HepG2 (cell line): Measurements from ENCODE around the gene ACAT1. TPM values are rescaled to one million over a fixed set of nuclear protein-coding genes. Genes with fewer than 3 reads are reported as not detected.

Experiments used
- SIX4 ChIP-seq: sonication (generic); formaldehyde crosslinking; IDR thresholded peaks from 2 replicates; pipeline ENCODE4 v1.4.0; 2020; ENCODE audit warnings: missing genetic modification reagents
- ZBTB40 ChIP-seq, 2 experiments: fragments of 450-650 bp in 1 of 2; sonication (generic) in 1 of 2; formaldehyde crosslinking in 1 of 2; IDR thresholded peaks; 2 replicates each; pipeline versions ENCODE4 v1.6.1 to v1.8.0; 2016 to 2022; ENCODE audit warnings: antibody characterized with exemption in 1 of 2, mild to moderate bottlenecking in 1 of 2, missing genetic modification reagents in 1 of 2
- ZNF83 ChIP-seq: sonication (generic); formaldehyde crosslinking; IDR thresholded peaks from 2 replicates; pipeline ENCODE4 v1.4.0; 2020; ENCODE audit warnings: missing genetic modification reagents, mild to moderate bottlenecking, borderline replicate concordance
- polyA plus RNA-seq, 8 experiments: library from polyadenylated mRNA; depleted of rRNA in 3 of 8; stranded (reverse) in 7 of 8; unstranded in 1 of 8; fragments of >200 nt; fragmentation: Illumina TruSeq in 4 of 8; extraction: Trizol in 4 of 8; gene quantifications; 2 replicates each; pipeline versions ENCODE4 v1.2.1 to v1.2.3, GENCODE V29; 2011 to 2016; ENCODE audit warnings: low read depth in 4 of 8, missing spikeins in 1 of 8, mixed read lengths in 1 of 8; ENCODE audit not compliant: insufficient read depth in 1 of 8
- total RNA-seq, 5 experiments: library from RNA; depleted of rRNA; stranded (reverse); fragments of >200 nt; fragmentation: Illumina TruSeq; extraction: Trizol; gene quantifications; 2 replicates each; pipeline ENCODE4 v1.2.3, GENCODE V29; 2016; ENCODE audit warnings: low read depth in 1 of 5
- TF ChIP-seq, protein P1 (sequence below): IDR thresholded peaks from 2 replicates; pipeline ENCODE4 v1.6.1; 2016; ENCODE audit warnings: low read depth, missing genetic modification reagents, missing compliant biosample characterization
- TF ChIP-seq, protein P2 (sequence below): sonication (generic); formaldehyde crosslinking; IDR thresholded peaks from 2 replicates; pipeline ENCODE4 v1.9.0; 2022; ENCODE audit warnings: low read depth, missing genetic modification reagents
- TF ChIP-seq, protein P3 (sequence below): IDR thresholded peaks from 2 replicates; pipeline ENCODE4 v1.6.1; 2016; ENCODE audit warnings: low read depth, borderline replicate concordance

The ACAT1 gene
- total and polyA plus RNA-seq, 2 of the 13 experiments (the other 11 are each of a cell fraction or from before 2014, with no cell fraction given) = 103 to 165 TPM

- TF ChIP-seq, protein P1, sequence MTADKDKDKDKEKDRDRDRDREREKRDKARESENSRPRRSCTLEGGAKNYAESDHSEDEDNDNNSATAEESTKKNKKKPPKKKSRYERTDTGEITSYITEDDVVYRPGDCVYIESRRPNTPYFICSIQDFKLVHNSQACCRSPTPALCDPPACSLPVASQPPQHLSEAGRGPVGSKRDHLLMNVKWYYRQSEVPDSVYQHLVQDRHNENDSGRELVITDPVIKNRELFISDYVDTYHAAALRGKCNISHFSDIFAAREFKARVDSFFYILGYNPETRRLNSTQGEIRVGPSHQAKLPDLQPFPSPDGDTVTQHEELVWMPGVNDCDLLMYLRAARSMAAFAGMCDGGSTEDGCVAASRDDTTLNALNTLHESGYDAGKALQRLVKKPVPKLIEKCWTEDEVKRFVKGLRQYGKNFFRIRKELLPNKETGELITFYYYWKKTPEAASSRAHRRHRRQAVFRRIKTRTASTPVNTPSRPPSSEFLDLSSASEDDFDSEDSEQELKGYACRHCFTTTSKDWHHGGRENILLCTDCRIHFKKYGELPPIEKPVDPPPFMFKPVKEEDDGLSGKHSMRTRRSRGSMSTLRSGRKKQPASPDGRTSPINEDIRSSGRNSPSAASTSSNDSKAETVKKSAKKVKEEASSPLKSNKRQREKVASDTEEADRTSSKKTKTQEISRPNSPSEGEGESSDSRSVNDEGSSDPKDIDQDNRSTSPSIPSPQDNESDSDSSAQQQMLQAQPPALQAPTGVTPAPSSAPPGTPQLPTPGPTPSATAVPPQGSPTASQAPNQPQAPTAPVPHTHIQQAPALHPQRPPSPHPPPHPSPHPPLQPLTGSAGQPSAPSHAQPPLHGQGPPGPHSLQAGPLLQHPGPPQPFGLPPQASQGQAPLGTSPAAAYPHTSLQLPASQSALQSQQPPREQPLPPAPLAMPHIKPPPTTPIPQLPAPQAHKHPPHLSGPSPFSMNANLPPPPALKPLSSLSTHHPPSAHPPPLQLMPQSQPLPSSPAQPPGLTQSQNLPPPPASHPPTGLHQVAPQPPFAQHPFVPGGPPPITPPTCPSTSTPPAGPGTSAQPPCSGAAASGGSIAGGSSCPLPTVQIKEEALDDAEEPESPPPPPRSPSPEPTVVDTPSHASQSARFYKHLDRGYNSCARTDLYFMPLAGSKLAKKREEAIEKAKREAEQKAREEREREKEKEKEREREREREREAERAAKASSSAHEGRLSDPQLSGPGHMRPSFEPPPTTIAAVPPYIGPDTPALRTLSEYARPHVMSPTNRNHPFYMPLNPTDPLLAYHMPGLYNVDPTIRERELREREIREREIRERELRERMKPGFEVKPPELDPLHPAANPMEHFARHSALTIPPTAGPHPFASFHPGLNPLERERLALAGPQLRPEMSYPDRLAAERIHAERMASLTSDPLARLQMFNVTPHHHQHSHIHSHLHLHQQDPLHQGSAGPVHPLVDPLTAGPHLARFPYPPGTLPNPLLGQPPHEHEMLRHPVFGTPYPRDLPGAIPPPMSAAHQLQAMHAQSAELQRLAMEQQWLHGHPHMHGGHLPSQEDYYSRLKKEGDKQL (CRISPR knock-in tag) = no peak
- TF ChIP-seq ZNF83 (CRISPR knock-in tag) = no peak
- TF ChIP-seq, protein P2, sequence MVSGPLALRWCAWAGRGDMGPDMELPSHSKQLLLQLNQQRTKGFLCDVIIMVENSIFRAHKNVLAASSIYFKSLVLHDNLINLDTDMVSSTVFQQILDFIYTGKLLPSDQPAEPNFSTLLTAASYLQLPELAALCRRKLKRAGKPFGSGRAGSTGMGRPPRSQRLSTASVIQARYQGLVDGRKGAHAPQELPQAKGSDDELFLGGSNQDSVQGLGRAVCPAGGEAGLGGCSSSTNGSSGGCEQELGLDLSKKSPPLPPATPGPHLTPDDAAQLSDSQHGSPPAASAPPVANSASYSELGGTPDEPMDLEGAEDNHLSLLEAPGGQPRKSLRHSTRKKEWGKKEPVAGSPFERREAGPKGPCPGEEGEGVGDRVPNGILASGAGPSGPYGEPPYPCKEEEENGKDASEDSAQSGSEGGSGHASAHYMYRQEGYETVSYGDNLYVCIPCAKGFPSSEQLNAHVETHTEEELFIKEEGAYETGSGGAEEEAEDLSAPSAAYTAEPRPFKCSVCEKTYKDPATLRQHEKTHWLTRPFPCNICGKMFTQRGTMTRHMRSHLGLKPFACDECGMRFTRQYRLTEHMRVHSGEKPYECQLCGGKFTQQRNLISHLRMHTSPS (CRISPR knock-in tag) = no peak
- TF ChIP-seq ZBTB40 (IDR thresholded peaks at IDR 0.05) = no peak
- peak; percentile 80 for TF ChIP-seq ZBTB40 (CRISPR knock-in tag; IDR thresholded peaks at IDR 0.05)
- TF ChIP-seq SIX4 = no peak
- TF ChIP-seq, protein P3, sequence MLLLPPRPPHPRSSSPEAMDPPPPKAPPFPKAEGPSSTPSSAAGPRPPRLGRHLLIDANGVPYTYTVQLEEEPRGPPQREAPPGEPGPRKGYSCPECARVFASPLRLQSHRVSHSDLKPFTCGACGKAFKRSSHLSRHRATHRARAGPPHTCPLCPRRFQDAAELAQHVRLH = no peak; the same call in 1 of the 2 replicates
Measured at GRCh38 chr11:108121274-108122155, at the start of gene ACAT1 (continued).
